Measurements from ENCODE around the gene CRTC1.

Gene CRTC1

GRCh38 chr19:18653853-18654252 is 29.6 kb upstream of the CRTC1 start:
- no peak for DNase-seq (ENCODE audit: low spot score)

GRCh38 chr19:18654469-18654868 is 29.0 kb upstream of the CRTC1 start:
- DNase-seq (ENCODE audit: low spot score), result no peak

- no peak for DNase-seq (ENCODE audit: low spot score)
These were observed 28.2 kb upstream of the CRTC1 start for GRCh38 chr19:18655173-18655844.

GRCh38 chr19:18656337-18657086 is 27.0 kb upstream of the CRTC1 start:
- DNase-seq (ENCODE audit: low spot score), result no peak

- peak; percentile 65 for DNase-seq (ENCODE audit: low spot score)
These were observed 25.7 kb upstream of the CRTC1 start for GRCh38 chr19:18657590-18658365.

- no peak for DNase-seq (ENCODE audit: low spot score)
These were observed 25.1 kb upstream of the CRTC1 start for GRCh38 chr19:18658366-18658855.

- no peak for DNase-seq (ENCODE audit: low spot score)
These were observed 24.0 kb upstream of the CRTC1 start for GRCh38 chr19:18659281-18660050.

- DNase-seq (ENCODE audit: low spot score), result no peak
These were observed 23.2 kb upstream of the CRTC1 start for GRCh38 chr19:18660051-18660910.

- no peak for DNase-seq (ENCODE audit: low spot score)
These were observed 22.4 kb upstream of the CRTC1 start for GRCh38 chr19:18660939-18661670.

- DNase-seq (ENCODE audit: low spot score), result no peak
These were observed 20.3 kb upstream of the CRTC1 start for GRCh38 chr19:18662972-18663732.

GRCh38 chr19:18663940-18664530 is 19.4 kb upstream of the CRTC1 start:
- no peak for DNase-seq (ENCODE audit: low spot score)

- no peak for DNase-seq (ENCODE audit: low spot score)
These were observed 17.7 kb upstream of the CRTC1 start for GRCh38 chr19:18665771-18666202.

GRCh38 chr19:18666317-18666716 is 17.2 kb upstream of the CRTC1 start:
- DNase-seq (ENCODE audit: low spot score), result no peak

- no peak for DNase-seq (ENCODE audit: low spot score)
These were observed 16.7 kb upstream of the CRTC1 start for GRCh38 chr19:18666784-18667183.

- DNase-seq (ENCODE audit: low spot score), result no peak
These were observed 15.8 kb upstream of the CRTC1 start for GRCh38 chr19:18667531-18668251.

GRCh38 chr19:18668252-18668631 is 15.2 kb upstream of the CRTC1 start:
- DNase-seq (ENCODE audit: low spot score), result no peak

- no peak for DNase-seq (ENCODE audit: low spot score)
These were observed 14.5 kb upstream of the CRTC1 start for GRCh38 chr19:18668744-18669523.

GRCh38 chr19:18669524-18669817 is 14.0 kb upstream of the CRTC1 start:
- DNase-seq (ENCODE audit: low spot score), result no peak
